Neural crest cell (in vitro differentiated cells): ENCODE results near the gene OTOG. TPM values are rescaled to one million over a fixed set of nuclear protein-coding genes. Genes with fewer than 3 reads are reported as not detected.

ENCODE experiments used
- DNase-seq: peaks from one replicate; pipeline ENCODE4 v3.0.0; 2021; ENCODE audit warnings: low read depth, mixed read lengths, low spot score
- H3K27ac Mint-ChIP-seq: one replicate; pipeline ENCODE4 v1.8.0; 2021; ENCODE audit warnings: mild to moderate bottlenecking, mixed read lengths; ENCODE audit not compliant: unreplicated experiment
- H3K27me3 Mint-ChIP-seq: 2 replicates; pipeline ENCODE4 v1.8.0; 2021; ENCODE audit warnings: low read depth, mild to moderate bottlenecking, mixed read lengths
- H3K36me3 Mint-ChIP-seq: 2 replicates; pipeline ENCODE4 v1.8.0; 2021; ENCODE audit warnings: low read depth, mild to moderate bottlenecking, mixed read lengths
- H3K4me1 Mint-ChIP-seq: 2 replicates; pipeline ENCODE4 v1.8.0; 2021; ENCODE audit warnings: mixed read lengths
- H3K4me3 Mint-ChIP-seq: one replicate; pipeline ENCODE4 v1.8.0; 2021; ENCODE audit warnings: mild to moderate bottlenecking, mixed read lengths
- H3K9me3 Mint-ChIP-seq: 2 replicates; pipeline ENCODE4 v1.8.0; 2021; ENCODE audit warnings: mixed read lengths
- CTCF ChIP-seq: fragments of 200-600 bp; sonication (generic); conservative IDR thresholded peaks from 2 replicates; pipeline ENCODE4 v1.5.0; 2021; ENCODE audit warnings: antibody characterized with exemption, mild to moderate bottlenecking
- total RNA-seq: library from RNA; stranded (reverse); gene quantifications from 2 replicates; pipeline ENCODE4 v1.2.1, GENCODE V29; 2021

Gene OTOG
- total RNA-seq, 1 donor from 2014 or later, result not detected

GRCh38 chr11:17631702-17632365 is 84.8 kb downstream of the OTOG start:
- no peak overlapping the region for H3K4me3 Mint-ChIP-seq
- TF ChIP-seq CTCF, result no peak
- peaks cover 26% of the 10 kb centered on the region for H3K27me3 Mint-ChIP-seq
- DNase-seq, result no peak
- H3K27ac Mint-ChIP-seq, result no peak overlapping the region
- H3K4me1 Mint-ChIP-seq, result no peaks in the 10 kb centered on the region
- no peaks in the 10 kb centered on the region for H3K9me3 Mint-ChIP-seq
- no peaks in the 10 kb centered on the region for H3K36me3 Mint-ChIP-seq

- H3K4me1 Mint-ChIP-seq, result no peaks in the 10 kb centered on the region
- TF ChIP-seq CTCF, result no peak
- no peaks in the 10 kb centered on the region for H3K36me3 Mint-ChIP-seq
- H3K4me3 Mint-ChIP-seq, result no peak overlapping the region
- no peak overlapping the region for H3K27ac Mint-ChIP-seq
- H3K9me3 Mint-ChIP-seq, result no peaks in the 10 kb centered on the region
- DNase-seq, result no peak
- H3K27me3 Mint-ChIP-seq, result peaks cover 11% of the 10 kb centered on the region
These were observed 86.4 kb downstream of the OTOG start for GRCh38 chr11:17633279-17633986.

GRCh38 chr11:17633987-17634775 is 87.1 kb downstream of the OTOG start:
- peaks cover 7% of the 10 kb centered on the region for H3K27me3 Mint-ChIP-seq
- H3K36me3 Mint-ChIP-seq, result no peaks in the 10 kb centered on the region
- H3K27ac Mint-ChIP-seq, result no peak overlapping the region
- no peaks in the 10 kb centered on the region for H3K9me3 Mint-ChIP-seq
- DNase-seq, result no peak
- H3K4me3 Mint-ChIP-seq, result no peak overlapping the region
- H3K4me1 Mint-ChIP-seq, result no peaks in the 10 kb centered on the region
- TF ChIP-seq CTCF, result no peak

- Mint-ChIP-seq H3K9me3 (no peaks in the 10 kb centered on the region), H3K27ac (no peak overlapping the region), H3K4me1 (no peaks in the 10 kb centered on the region), H3K4me3 (no peak overlapping the region), H3K36me3 (no peaks in the 10 kb centered on the region), H3K27me3 (peaks cover 2% of the 10 kb centered on the region)
- DNase-seq, result no peak
- TF ChIP-seq CTCF, result no peak
These were observed 87.9 kb downstream of the OTOG start for GRCh38 chr11:17634776-17635550.

GRCh38 chr11:17635551-17635938 is 88.5 kb downstream of the OTOG start:
- H3K27me3 Mint-ChIP-seq, result no peaks in the 10 kb centered on the region
- no peaks in the 10 kb centered on the region for H3K36me3 Mint-ChIP-seq
- no peaks in the 10 kb centered on the region for H3K9me3 Mint-ChIP-seq
- no peak for DNase-seq
- no peak overlapping the region for H3K4me3 Mint-ChIP-seq
- no peaks in the 10 kb centered on the region for H3K4me1 Mint-ChIP-seq
- TF ChIP-seq CTCF, result no peak
- H3K27ac Mint-ChIP-seq, result no peak overlapping the region
